HG02870 (cell line): ENCODE data around the gene NLRP4.
A peak's percentile ranks its signal among the peaks of the same experiment; 100 is the strongest.

ENCODE experiments used
- ATAC-seq: cut with Tn5 transposase; IDR thresholded peaks from one replicate; pipeline ENCODE4 v1.9.1; 2021; ENCODE audit warnings: mild to moderate bottlenecking, moderate library complexity; ENCODE audit not compliant: unreplicated experiment

NLRP4 gene

GRCh38 chr19:55836340-55836739 is at the start of gene NLRP4:
Gene NLRP4 (plus strand): TSS chr19:55836540. CDS start chr19:55852081, 15,541 bp downstream.
- ATAC-seq, result no peak

GRCh38 chr19:55795021-55795420 is 41.3 kb upstream of the NLRP4 start:
- no peak for ATAC-seq

DNA sequence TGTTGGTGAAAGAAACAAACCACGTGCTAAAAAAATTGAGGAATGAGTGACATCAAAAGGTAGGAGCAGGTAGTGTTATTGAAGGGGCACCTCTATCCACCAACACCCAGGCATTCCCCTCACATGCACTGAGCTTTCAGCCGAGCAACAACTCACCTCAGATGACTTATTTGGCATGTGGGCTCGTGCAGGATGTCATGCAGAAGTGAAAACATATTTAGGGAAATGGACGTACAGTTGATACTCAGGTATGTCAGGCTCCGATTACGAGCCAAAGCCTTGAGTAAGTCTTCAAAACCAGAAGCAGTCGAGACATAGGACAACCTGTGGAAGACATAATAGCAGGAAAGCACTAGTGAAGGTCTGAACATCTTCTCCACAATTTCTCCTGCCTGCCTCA is 34.9 kb upstream of the NLRP4 start:
- no peak for ATAC-seq

DNA sequence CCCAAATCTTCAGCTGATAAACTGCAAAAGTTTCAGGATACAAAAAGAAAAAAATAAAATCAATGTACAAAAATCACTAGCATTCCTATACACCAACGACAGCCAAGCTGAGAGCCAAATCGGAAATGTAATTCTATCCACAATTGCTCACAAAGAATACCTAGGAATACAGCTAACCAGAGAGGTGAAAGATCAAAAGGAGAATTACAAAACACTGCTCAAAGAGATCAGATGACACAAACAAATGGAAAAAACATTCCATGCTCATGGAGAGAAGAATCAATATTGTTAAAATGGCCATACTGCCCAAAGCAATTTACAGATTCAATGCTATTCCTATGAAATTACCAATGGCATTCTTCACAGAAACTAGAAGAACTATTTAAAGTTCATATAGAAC is 34.1 kb upstream of the NLRP4 start:
- ATAC-seq, result no peak

DNA sequence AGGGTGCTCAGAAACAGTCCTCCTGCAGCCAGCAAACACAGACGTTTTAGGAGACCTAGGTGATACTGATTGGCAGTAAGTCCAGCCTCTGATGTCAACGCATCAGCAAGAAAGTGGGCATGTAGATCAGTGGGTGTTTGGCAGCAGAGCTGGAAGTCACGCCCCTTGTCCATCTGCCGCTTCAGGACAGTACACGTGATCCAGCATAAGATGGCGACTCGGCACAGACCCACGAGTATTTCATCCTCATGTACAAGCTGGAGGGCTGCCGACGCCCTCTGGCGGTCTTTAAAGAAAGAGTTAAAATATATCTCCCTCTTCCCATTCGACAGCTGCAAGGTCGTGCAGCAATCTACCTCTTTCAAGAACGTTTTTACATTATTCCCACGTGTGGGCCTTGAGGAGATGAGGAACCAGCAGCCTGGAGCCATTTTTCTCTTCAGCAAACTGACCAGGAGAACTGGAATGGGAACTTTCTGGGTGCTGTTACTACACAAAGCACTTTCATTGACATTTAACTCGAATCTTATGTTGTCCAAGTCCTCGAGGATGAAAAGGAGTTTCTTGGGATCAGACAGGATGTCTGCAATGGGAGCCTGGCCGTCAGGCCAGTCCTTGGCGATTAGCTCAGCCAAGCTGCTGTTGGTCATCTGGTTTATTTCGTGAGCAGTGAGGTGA is 26.8 kb upstream of the NLRP4 start:
- peak; percentile 54 for ATAC-seq

DNA sequence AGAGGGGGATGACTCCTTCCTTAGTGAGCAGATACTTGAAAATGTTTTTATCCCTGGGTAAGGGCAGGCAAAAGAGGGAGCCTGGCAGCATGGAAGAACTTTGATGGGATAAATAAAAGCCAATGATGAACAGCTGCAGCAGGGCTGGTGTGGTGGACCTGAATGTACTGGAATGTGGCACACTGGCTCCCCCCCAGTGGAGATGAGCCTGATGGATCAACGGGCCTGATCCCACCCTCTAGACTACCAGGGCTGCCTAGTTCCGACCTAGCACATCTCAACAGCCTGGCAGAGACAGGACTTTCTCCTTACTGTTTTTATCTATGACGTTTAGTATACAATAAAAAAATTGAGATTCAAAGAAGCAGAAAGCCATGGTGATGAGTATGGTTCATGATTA is 25.0 kb upstream of the NLRP4 start:
- no peak for ATAC-seq

- ATAC-seq, result no peak
Measured at GRCh38 chr19:55812449-55812848, 23.9 kb upstream of the NLRP4 start.

GRCh38 chr19:55813906-55814305 is 22.4 kb upstream of the NLRP4 start:
- no peak for ATAC-seq

DNA sequence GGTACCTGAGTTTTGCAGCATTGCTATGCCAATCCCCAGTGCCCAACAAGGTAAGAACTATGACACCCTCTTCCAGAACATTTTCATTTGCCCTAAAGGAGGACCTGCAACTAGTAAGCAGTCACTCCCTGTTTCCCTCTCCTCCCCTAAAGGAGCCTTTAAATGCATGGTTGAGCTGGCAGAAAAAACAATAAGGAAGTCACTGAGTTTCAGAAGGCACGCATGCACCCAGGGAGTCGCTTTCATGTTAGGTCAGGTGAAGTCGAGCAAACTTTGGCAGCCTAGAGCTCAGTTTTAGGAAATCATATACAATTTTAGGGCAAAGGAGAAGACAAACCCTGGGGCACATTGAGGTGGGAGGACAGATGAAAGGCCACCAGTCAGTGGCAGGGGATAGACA is 16.3 kb upstream of the NLRP4 start:
- no peak for ATAC-seq

DNA sequence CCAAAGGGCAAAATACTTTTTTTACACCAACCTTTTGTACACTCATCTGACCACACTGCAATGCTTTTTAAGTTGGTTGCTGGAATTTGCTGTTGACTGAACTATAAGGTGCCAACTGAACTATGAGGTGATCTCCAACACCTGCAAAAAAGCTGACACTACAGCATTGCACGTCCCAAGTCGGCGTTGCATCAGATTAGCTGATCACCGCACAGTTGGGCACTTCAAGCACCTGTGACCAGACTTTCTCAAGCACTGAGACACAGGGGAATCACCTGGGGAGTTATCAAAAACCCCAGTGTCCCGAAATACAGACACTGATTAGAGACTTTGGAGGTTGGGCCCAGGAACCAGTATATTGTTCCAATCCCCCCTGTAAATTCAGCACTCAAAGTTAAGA is 5.7 kb upstream of the NLRP4 start:
- no peak for ATAC-seq

DNA sequence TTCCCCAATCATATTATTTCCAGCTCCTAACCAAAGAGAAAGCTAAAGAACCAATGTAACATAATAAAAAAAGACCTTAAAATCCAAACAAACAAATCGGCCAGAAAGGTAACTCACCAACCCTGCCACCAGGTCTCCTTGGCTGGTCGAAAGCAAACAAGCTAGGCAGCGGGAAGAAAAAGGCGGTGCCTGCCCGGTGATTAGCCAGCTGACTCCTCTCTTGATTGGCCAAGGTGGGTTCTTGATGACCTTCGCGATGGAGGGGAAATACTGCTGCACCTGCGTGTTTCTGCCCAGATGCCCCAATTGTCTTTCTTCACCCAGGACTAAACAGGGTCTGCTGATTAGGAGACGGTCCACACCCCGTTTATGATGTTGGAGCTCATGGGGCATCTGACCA is 4.5 kb upstream of the NLRP4 start, which contains the start of gene NLRP11:
NLRP11 (minus strand) TSS at position 154 of the 400 bp plus-strand sequence. CDS start 13,825 bp downstream, outside the sequence.
- ATAC-seq, result no peak

GRCh38 chr19:55832676-55833075 is 3.7 kb upstream of the NLRP4 start:
- no peak for ATAC-seq

DNA sequence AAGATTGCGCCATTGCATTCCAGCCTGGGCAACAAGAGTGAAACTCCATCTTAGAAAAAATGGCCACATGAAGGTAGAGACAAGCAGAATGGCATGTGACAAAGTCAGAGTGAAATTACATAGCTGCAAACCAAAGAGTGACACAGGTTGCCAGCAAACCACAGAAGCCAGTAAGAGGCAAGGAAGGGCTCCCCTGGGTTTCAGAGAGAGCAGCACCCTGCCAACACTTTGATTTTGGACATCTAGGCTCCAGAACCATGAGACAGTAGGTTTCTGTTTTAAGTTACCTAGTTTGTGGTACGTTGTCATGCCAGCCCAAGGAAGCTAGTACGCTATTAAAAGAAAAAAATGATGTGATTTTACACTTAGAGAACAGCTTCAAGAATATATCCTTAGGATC is 1.9 kb downstream of the NLRP4 start:
- ATAC-seq, result no peak

DNA sequence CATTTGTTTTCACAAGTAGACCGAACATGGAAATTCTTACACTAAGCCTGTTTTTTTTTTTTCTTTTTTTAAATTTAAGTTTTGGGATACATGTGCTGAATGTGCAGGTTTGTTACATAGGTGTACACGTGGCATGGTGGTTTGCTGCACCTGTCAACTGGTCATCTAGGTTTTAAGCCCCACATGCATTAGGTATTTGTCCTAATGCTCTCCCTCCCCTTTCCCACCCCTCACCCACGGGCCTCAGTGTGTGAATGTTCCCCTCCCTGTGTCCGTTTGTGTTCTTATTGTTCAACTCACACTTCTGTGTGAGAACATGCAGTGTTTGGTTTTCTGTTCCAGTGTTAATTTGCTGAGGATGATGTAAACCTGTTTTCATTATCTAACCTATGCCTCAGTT is 2.6 kb downstream of the NLRP4 start:
- no peak for ATAC-seq

- ATAC-seq, result no peak
Measured at GRCh38 chr19:55855160-55855559, 18.8 kb downstream of the NLRP4 start.

DNA sequence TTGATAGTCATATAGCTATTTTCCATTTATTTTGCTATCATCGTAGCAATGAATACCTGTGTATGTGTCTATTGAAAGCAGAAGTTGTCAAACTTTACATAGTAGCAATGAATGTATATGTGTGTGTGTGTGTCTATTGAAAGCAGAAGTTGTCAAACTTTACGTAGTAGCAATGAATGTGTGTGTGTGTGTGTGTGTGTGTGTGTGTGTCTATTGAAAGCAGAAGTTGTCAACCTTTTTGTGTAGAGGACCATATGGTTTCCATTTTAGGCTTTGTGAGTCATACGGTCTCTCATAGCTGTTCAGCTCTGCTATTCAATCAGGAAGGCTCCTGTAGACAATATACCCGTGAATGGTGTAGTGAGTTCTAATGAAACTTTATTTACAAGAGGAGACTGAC is 20.8 kb downstream of the NLRP4 start:
- no peak for ATAC-seq

GRCh38 chr19:55857974-55858373 is 21.6 kb downstream of the NLRP4 start:
- ATAC-seq, result no peak

DNA sequence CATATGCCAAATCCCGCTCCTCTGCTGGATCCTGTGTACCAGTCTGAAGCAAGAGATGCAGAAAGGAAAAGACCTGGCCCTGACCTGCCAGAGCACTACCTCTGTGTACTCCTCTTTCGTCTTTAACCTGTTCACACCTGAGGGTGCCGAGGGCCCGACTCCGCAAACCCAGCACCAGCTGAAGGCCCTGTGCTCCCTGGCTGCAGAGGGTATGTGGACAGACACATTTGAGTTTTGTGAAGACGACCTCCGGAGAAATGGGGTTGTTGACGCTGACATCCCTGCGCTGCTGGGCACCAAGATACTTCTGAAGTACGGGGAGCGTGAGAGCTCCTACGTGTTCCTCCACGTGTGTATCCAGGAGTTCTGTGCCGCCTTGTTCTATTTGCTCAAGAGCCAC is 22.1 kb downstream of the NLRP4 start:
- ATAC-seq, result no peak

- ATAC-seq, result no peak
Measured at GRCh38 chr19:55858969-55859368, 22.6 kb downstream of the NLRP4 start.

- ATAC-seq, result no peak
Measured at GRCh38 chr19:55866521-55866920, 30.2 kb downstream of the NLRP4 start.

DNA sequence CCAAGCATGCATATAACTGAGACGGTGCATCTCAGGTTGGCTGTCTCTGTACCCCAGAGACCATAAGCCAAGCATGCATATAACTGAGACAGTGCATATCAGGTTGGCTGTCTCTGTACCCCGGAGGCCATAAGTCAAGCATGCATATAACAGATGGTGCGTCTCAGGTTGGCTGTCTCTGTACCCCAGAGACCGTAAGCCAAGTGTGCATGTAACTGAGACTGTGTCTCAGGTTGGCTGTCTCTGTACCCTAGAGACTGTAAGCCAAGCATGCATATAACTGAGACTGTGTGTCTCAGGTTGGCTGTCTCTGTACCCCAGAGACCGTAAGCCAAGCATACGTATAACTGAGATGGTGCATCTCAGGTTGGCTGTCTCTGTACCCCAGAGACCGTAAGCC is 30.8 kb downstream of the NLRP4 start:
- ATAC-seq, result no peak

DNA sequence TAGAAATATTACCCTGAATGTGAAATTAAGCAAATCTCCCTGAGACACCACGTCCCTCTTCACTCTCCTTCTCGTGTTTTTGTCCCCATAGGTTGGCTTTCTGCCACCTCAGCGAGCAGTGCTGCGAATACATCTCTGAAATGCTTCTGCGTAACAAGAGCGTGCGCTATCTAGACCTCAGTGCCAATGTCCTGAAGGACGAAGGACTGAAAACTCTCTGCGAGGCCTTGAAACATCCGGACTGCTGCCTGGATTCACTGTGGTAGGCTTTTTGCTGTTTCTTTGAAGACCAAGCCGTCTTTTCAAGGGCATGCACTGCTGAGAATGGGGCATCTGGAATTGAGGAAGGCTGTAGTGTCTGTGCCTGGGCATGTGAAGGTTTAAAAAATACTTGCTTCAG is 34.4 kb downstream of the NLRP4 start:
- ATAC-seq, result no peak

DNA sequence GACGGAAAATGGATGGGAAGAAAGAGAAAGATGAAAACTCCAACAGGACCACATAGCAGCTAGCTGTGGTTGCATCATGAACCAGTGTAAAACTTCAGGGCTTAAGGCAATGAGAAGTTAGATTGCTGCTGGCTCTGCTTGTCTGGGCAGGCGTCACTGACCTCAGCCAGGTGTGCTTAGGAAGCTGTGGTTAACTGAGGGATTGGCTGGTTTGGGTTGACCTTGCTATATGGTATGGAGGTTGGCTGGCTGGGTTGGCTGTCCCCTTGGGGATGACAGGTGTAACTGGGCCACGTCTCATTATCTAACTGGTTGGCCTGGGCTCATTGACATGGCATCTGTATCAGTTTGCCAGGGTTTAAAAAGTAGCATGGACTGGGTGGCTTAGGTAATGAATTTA is 40.9 kb downstream of the NLRP4 start:
- no peak for ATAC-seq
